GM12873 (cell line): ENCODE results near the gene CCDC60.
A peak's percentile ranks its signal among the peaks of the same experiment; 100 is the strongest.

Experiments
- CTCF ChIP-seq: IDR thresholded peaks from 2 replicates; pipeline ENCODE4 v1.5.1; 2012; ENCODE audit warnings: low read depth, mild to moderate bottlenecking, moderate library complexity, low read length, control low read depth; ENCODE audit not compliant: insufficient read depth; ENCODE audit errors: missing control alignments

Gene CCDC60

DNA sequence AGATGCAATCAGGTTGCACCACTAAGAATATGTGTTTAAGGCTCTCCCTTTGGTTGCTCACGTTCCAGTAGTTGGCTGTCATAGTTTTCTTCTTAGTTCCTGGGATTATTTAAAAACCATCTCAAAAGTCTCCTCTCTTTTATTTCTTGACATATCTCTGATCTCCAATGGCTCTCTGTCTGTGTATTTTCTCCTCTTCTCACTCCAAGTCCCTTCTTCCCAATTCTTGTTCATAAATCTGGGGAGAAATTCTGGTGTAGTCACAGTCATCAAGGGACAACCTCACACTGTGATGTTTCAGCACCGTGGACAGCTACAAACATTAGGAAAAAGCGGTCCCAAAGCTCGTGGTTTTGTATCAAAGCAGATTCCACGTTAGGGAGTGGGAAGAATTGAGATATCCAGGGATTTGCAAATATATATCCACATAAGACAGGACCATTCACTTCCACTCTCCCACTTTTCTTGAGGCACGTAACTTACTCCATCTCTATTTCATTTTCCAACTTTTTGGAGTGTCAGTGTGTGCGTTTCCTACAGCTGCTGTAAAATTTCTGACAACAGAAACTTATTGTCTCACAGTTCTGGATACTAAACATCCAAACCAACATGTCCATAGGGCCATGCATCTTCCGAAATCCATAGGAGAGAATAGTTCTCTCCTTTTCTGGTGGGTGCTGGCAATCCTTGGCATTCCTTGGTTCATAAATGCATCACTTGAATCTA is 178.4 kb downstream of the CCDC60 start:
- TF ChIP-seq CTCF, result no peak

DNA sequence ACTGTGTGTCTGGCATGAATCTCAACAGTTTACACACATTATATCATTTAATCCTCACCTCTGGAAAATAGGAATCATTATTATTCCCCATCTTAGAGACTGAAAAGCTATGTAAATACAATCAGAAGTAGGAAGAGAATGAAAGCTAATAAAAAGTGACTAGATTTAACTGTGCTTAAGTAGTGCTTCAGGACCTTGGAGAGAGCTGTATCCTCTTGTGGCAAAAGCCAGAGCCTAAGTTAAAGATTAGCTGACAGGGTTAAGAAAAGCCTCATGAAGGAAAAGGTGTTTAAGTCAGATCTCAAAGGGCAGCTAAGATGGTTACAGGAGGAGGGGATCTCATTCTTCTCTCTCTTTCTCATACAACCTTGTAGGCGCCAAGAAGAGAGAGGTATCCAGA is 193.7 kb downstream of the CCDC60 start:
- TF ChIP-seq CTCF, result no peak

DNA sequence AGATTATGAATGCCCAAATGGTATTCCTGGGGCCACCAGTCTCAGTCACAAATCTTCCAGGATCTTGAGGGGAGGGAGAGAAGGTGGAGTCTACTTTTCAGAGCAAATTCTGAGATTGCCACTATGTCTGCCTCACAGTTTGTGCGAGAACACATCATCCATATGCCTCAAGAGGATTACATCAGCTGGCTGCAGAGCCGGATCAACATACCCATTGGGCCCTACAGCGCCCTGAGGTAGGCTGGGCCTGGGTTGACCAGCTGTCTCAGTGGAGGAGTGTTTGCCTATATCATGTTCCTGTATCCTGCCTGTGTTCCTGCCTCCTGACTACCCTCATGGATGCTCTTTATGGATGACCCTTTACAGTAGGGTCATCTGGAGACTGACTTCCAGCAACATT is 205.9 kb downstream of the CCDC60 start:
- TF ChIP-seq CTCF, result no peak

- peak; percentile 88 for TF ChIP-seq CTCF
Observed at GRCh38 chr12:119544765-119545625, 210.5 kb downstream of the CCDC60 start.

- no peak for TF ChIP-seq CTCF
Observed at GRCh38 chr12:119546340-119546739, 211.8 kb downstream of the CCDC60 start.

GRCh38 chr12:119547001-119547400 is 212.5 kb downstream of the CCDC60 start:
- TF ChIP-seq CTCF, result no peak

GRCh38 chr12:119556854-119557253 is 222.3 kb downstream of the CCDC60 start:
- no peak for TF ChIP-seq CTCF
